Astrocyte (in vitro differentiated cells and primary cell): ENCODE data around the gene ASB3. TPM values are rescaled to one million over a fixed set of nuclear protein-coding genes. Genes with fewer than 3 reads are reported as not detected.
"Not testable (repeated sequence)": the region's sequence is repeated elsewhere in the genome, so short reads cannot be mapped to it uniquely, and the experiment has no call there.

Source experiments
- DNase-seq: peaks from one replicate; pipeline ENCODE4 v3.0.0-alpha.2; 2010; ENCODE audit warnings: low read depth
- FAIRE-seq: peaks from 2 replicates; lab custom pipeline; 2011; peaks lifted over from hg19 to GRCh38; lab: Jason Lieb, UNC
- H2AFZ ChIP-seq: 2 replicates; pipeline ENCODE4 v1.6.0; 2012; ENCODE audit warnings: low read depth, low read length, inconsistent platforms
- H3K27ac ChIP-seq: 2 replicates; pipeline ENCODE4 v1.5.1; 2011; ENCODE audit warnings: low read depth, low read length, inconsistent platforms
- H3K27me3 ChIP-seq: 2 replicates; pipeline ENCODE4 v1.6.0; 2011; ENCODE audit warnings: low read length, inconsistent platforms; ENCODE audit not compliant: insufficient read depth
- H3K36me3 ChIP-seq: 2 replicates; pipeline ENCODE4 v1.5.1; 2011; ENCODE audit warnings: low read length, inconsistent platforms; ENCODE audit not compliant: insufficient read depth
- H3K4me1 ChIP-seq: 2 replicates; pipeline ENCODE4 v1.5.1; 2011; ENCODE audit warnings: low read length, inconsistent platforms; ENCODE audit not compliant: insufficient read depth
- H3K4me2 ChIP-seq: 2 replicates; pipeline ENCODE4 v1.6.0; 2012; ENCODE audit warnings: low read length, inconsistent platforms
- H3K4me3 ChIP-seq: 2 replicates; pipeline ENCODE4 v1.5.1; 2011; ENCODE audit warnings: low read depth, mild to moderate bottlenecking, low read length, inconsistent platforms; ENCODE audit not compliant: insufficient read depth
- H3K79me2 ChIP-seq: 2 replicates; pipeline ENCODE4 v1.6.0; 2012; ENCODE audit warnings: mild to moderate bottlenecking, low read length, inconsistent platforms; ENCODE audit not compliant: insufficient read depth
- H3K9ac ChIP-seq: 2 replicates; pipeline ENCODE4 v1.6.0; 2012; ENCODE audit warnings: mild to moderate bottlenecking, low read length, inconsistent platforms
- H3K9me3 ChIP-seq: 2 replicates; pipeline ENCODE4 v1.5.1; 2012; ENCODE audit warnings: low read depth, mild to moderate bottlenecking, low read length, inconsistent platforms; ENCODE audit not compliant: insufficient read depth
- H4K20me1 ChIP-seq: 2 replicates; pipeline ENCODE4 v1.6.0; 2012; ENCODE audit warnings: low read length, inconsistent platforms; ENCODE audit not compliant: insufficient read depth
- H3K27ac Mint-ChIP-seq: one replicate; pipeline ENCODE4 v1.8.0; 2021; ENCODE audit warnings: mild to moderate bottlenecking, mixed read lengths; ENCODE audit not compliant: unreplicated experiment
- H3K27me3 Mint-ChIP-seq: one replicate; pipeline ENCODE4 v1.8.0; 2021; ENCODE audit warnings: low read depth, mixed read lengths; ENCODE audit not compliant: unreplicated experiment
- H3K36me3 Mint-ChIP-seq: one replicate; pipeline ENCODE4 v1.8.0; 2021; ENCODE audit warnings: low read depth, mixed read lengths; ENCODE audit not compliant: unreplicated experiment
- H3K4me1 Mint-ChIP-seq: one replicate; pipeline ENCODE4 v1.8.0; 2021; ENCODE audit warnings: low read depth, mixed read lengths; ENCODE audit not compliant: unreplicated experiment
- H3K4me3 Mint-ChIP-seq: one replicate; pipeline ENCODE4 v1.8.0; 2021; ENCODE audit warnings: mild to moderate bottlenecking, moderate library complexity, mixed read lengths; ENCODE audit not compliant: unreplicated experiment
- H3K9me3 Mint-ChIP-seq: one replicate; pipeline ENCODE4 v1.8.0; 2021; ENCODE audit warnings: mild to moderate bottlenecking, mixed read lengths; ENCODE audit not compliant: unreplicated experiment
- EZH2 ChIP-seq: IDR thresholded peaks from 2 replicates; pipeline ENCODE4 v1.6.1; 2012; ENCODE audit warnings: mild to moderate bottlenecking, low read length, inconsistent platforms; ENCODE audit not compliant: insufficient read depth
- total RNA-seq: library from RNA; stranded (reverse); gene quantifications from 2 replicates; pipeline ENCODE4 v1.2.1, GENCODE V29; 2021
- TF ChIP-seq, protein P1 (sequence below): IDR thresholded peaks from 2 replicates; pipeline ENCODE4 v1.5.1; 2011; ENCODE audit warnings: low read depth, mild to moderate bottlenecking, inconsistent platforms, low read length, moderate library complexity; ENCODE audit not compliant: insufficient read depth

ASB3 gene
- total RNA-seq, 1 donor from 2014 or later = 26.4 TPM

DNA sequence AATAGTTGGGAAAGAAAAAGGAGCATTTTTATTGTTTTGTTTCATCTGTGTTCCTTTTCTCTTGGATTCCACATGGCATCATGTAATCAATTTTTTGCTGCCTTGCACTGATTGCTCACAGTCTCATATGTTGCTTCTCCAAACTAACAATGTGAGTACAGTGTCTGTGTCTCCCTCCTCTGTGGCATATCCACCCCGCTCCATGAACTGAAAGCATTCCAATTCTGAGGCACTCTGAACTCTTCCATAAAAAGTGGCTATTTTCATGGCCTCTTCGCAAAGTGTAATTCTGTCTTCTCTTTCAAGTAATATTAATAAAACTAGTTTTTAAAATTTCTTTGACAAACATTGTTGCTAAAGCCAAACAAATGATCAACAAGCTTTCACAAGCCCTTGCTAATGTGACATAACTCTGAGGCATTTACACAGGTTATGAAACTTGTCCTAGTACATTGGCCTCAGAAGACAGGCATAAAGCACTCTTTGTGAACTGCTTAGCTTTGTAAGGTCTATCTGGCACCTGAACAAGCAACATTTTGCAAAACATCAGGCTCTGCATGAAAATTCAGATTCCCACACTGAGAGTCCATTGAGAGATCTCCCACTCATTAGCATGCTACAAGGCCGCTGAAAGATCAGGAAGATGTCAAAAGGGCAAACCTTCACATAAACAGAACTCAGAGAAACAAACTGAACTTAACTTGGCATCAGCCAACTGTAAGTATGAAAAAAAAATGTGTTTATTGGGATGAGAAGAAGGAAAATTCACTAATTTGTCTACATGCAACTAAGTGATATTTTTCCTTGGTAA lies 40.0 kb upstream of the ASB3 start:
- no peak overlapping the region for H2AFZ ChIP-seq
- H3K27me3 ChIP-seq = no peaks in the 10 kb centered on the region
- Mint-ChIP-seq H3K27ac (no peak overlapping the region), H3K9me3 (no peaks in the 10 kb centered on the region), H3K4me3 (no peak overlapping the region), H3K4me1 (peaks cover 6% of the 10 kb centered on the region), H3K27me3 (no peaks in the 10 kb centered on the region), H3K36me3 (peaks cover 4% of the 10 kb centered on the region)
- peaks cover 4% of the 10 kb centered on the region for H3K36me3 ChIP-seq
- TF ChIP-seq EZH2 = no peak
- TF ChIP-seq, protein P1, sequence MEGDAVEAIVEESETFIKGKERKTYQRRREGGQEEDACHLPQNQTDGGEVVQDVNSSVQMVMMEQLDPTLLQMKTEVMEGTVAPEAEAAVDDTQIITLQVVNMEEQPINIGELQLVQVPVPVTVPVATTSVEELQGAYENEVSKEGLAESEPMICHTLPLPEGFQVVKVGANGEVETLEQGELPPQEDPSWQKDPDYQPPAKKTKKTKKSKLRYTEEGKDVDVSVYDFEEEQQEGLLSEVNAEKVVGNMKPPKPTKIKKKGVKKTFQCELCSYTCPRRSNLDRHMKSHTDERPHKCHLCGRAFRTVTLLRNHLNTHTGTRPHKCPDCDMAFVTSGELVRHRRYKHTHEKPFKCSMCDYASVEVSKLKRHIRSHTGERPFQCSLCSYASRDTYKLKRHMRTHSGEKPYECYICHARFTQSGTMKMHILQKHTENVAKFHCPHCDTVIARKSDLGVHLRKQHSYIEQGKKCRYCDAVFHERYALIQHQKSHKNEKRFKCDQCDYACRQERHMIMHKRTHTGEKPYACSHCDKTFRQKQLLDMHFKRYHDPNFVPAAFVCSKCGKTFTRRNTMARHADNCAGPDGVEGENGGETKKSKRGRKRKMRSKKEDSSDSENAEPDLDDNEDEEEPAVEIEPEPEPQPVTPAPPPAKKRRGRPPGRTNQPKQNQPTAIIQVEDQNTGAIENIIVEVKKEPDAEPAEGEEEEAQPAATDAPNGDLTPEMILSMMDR = no peak
- FAIRE-seq (no peak), DNase-seq (no peak)
- H3K4me1 ChIP-seq = no peaks in the 10 kb centered on the region
- no peak overlapping the region for H3K27ac ChIP-seq
- no peak overlapping the region for H3K9ac ChIP-seq
- H3K4me3 ChIP-seq = no peak overlapping the region
- no peak overlapping the region for H3K4me2 ChIP-seq
- H3K79me2 ChIP-seq = no peaks in the 10 kb centered on the region
- H3K9me3 ChIP-seq = no peaks in the 10 kb centered on the region
- no peaks in the 10 kb centered on the region for H4K20me1 ChIP-seq

DNA sequence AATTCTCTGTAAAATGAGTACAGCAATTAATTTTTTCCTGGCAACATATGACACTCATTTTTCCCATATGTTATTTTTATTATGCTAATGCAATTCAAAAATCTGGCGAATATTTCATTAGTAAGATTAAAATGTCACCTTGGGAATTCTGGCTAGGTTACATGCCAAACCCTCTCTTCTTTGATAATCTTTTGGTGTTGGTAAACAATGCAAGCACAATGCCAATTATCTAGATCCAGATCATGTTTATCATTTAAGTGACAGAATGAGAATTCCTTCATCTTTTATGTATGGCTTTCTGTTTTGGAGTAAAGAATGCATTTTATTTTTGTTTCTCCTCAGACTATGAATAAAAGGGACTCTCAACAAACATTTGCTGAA lies 39.3 kb upstream of the ASB3 start:
- no peak overlapping the region for H3K27ac ChIP-seq
- H3K27me3 ChIP-seq = no peaks in the 10 kb centered on the region
- FAIRE-seq = no peak
- H3K9ac ChIP-seq = no peak overlapping the region
- H3K36me3 Mint-ChIP-seq = peaks cover under 1% of the 10 kb centered on the region
- H3K4me1 Mint-ChIP-seq = peaks cover 6% of the 10 kb centered on the region
- no peak overlapping the region for H3K4me2 ChIP-seq
- TF ChIP-seq, protein P1 = no peak
- no peak for TF ChIP-seq EZH2
- no peaks in the 10 kb centered on the region for H4K20me1 ChIP-seq
- no peak overlapping the region for H3K4me3 ChIP-seq
- H3K9me3 ChIP-seq = no peaks in the 10 kb centered on the region
- no peak overlapping the region for H3K27ac Mint-ChIP-seq
- no peaks in the 10 kb centered on the region for H3K79me2 ChIP-seq
- H3K36me3 ChIP-seq = peaks cover 4% of the 10 kb centered on the region
- DNase-seq = no peak
- no peak overlapping the region for H2AFZ ChIP-seq
- H3K4me3 Mint-ChIP-seq = no peak overlapping the region
- H3K9me3 Mint-ChIP-seq = no peaks in the 10 kb centered on the region
- no peaks in the 10 kb centered on the region for H3K27me3 Mint-ChIP-seq
- no peaks in the 10 kb centered on the region for H3K4me1 ChIP-seq

DNA sequence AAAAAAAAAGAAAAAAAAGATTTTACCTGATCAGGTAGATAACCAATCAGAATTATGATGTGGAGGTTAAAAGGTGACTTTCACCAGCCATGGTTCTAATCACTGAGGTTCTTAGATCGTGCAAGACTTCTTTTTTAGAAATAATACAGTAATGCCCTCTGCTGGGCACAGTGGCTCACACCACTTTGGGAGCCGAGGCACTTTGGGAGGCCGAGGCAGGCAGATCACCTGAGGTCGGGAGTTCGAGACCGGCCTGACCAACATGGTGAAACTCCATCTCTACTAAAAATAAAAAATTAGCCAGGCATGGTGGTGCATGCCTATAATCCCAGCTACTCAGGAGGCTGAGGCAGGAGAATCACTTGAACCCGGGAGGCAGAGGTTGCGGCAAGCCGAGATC lies 36.9 kb upstream of the ASB3 start:
- H3K4me3 ChIP-seq, H2AFZ ChIP-seq, FAIRE-seq, H3K27me3 Mint-ChIP-seq, H3K9ac ChIP-seq, H3K4me1 Mint-ChIP-seq, H4K20me1 ChIP-seq, H3K27ac Mint-ChIP-seq, H3K4me3 Mint-ChIP-seq, H3K4me1 ChIP-seq, DNase-seq, H3K27ac ChIP-seq, H3K27me3 ChIP-seq, H3K79me2 ChIP-seq, H3K36me3 ChIP-seq, H3K4me2 ChIP-seq, H3K9me3 ChIP-seq, H3K36me3 Mint-ChIP-seq, H3K9me3 Mint-ChIP-seq: not testable (repeated sequence)
